ENCODE measurements around the gene KAZN.

KAZN gene

GRCh38 chr1:14957375-14958098 is 359.1 kb downstream of the KAZN start:
- no peak for ATAC-seq
- TF ChIP-seq ZC3H10 (CRISPR knock-in tag; IDR thresholded peaks at IDR 0.05) (no peak), TOX (CRISPR knock-in tag; IDR thresholded peaks at IDR 0.05; ENCODE audit: borderline replicate concordance) (no peak), POU6F1 (CRISPR knock-in tag; IDR thresholded peaks at IDR 0.05; ENCODE audit: borderline replicate concordance, low read depth) (no peak), ZFP3 (CRISPR knock-in tag; IDR thresholded peaks at IDR 0.05) (no peak), CSDC2 (CRISPR knock-in tag; IDR thresholded peaks at IDR 0.05) (no peak), TCF4 (CRISPR knock-in tag; IDR thresholded peaks at IDR 0.05; ENCODE audit: borderline replicate concordance) (no peak), PATZ1 (CRISPR knock-in tag; IDR thresholded peaks at IDR 0.05; ENCODE audit: borderline replicate concordance) (no peak), ZNF565 (CRISPR knock-in tag; conservative IDR thresholded peaks at IDR 0.05; ENCODE audit: low read depth) (no peak), ARNTL (CRISPR knock-in tag; IDR thresholded peaks at IDR 0.05; ENCODE audit: borderline replicate concordance, low read depth) (no peak), CREB5 (CRISPR knock-in tag; IDR thresholded peaks at IDR 0.05; ENCODE audit: low read depth) (no peak), OSR1 (CRISPR knock-in tag; IDR thresholded peaks at IDR 0.05) (no peak), ESRRG (CRISPR knock-in tag; IDR thresholded peaks at IDR 0.05) (no peak), PPARA (CRISPR knock-in tag; IDR thresholded peaks at IDR 0.05; ENCODE audit: borderline replicate concordance) (no peak), TSHZ2 (CRISPR knock-in tag; IDR thresholded peaks at IDR 0.05) (no peak), ZFP30 (CRISPR knock-in tag; IDR thresholded peaks at IDR 0.05) (no peak), SNAI2 (CRISPR knock-in tag; IDR thresholded peaks at IDR 0.05) (no peak)

GRCh38 chr1:14958249-14959058 is 360.0 kb downstream of the KAZN start:
- no peak for TF ChIP-seq ZNF70 (CRISPR knock-in tag; IDR thresholded peaks at IDR 0.05)
- TF ChIP-seq PATZ1 (CRISPR knock-in tag; IDR thresholded peaks at IDR 0.05; ENCODE audit: borderline replicate concordance) = no peak
- TF ChIP-seq PPARA (CRISPR knock-in tag; IDR thresholded peaks at IDR 0.05; ENCODE audit: borderline replicate concordance) = no peak
- no peak for TF ChIP-seq CSRNP3 (CRISPR knock-in tag; IDR thresholded peaks at IDR 0.05)
- no peak for TF ChIP-seq ZNF565 (CRISPR knock-in tag; conservative IDR thresholded peaks at IDR 0.05; ENCODE audit: low read depth)
- no peak for ATAC-seq
